CD4-positive, alpha-beta T cell treated with Interleukin-12 subunit alpha and Interleukin-12 subunit beta, for 1 hour (primary cell): ENCODE measurements around the gene NHEJ1.

Experiments
- DNase-seq: peaks from one replicate; pipeline ENCODE4 v3.0.0-alpha.2; 2020

The NHEJ1 gene

GRCh38 chr2:219056896-219057708 lies 103.5 kb downstream of the NHEJ1 start:
- DNase-seq: no peak

GRCh38 chr2:219056176-219056895 lies 104.3 kb downstream of the NHEJ1 start:
- no peak for DNase-seq

GRCh38 chr2:219054956-219055903 lies 105.4 kb downstream of the NHEJ1 start:
- no peak for DNase-seq

GRCh38 chr2:219049282-219049681 lies 111.3 kb downstream of the NHEJ1 start:
- no peak for DNase-seq

GRCh38 chr2:219045937-219046550 lies 114.6 kb downstream of the NHEJ1 start:
- DNase-seq: no peak

- DNase-seq: no peak
Observed at GRCh38 chr2:219042750-219043149, 117.9 kb downstream of the NHEJ1 start.

- DNase-seq: no peak
Observed at GRCh38 chr2:219042157-219042556, 118.5 kb downstream of the NHEJ1 start.

GRCh38 chr2:219041252-219041651 lies 119.4 kb downstream of the NHEJ1 start, which contains the start of gene CFAP65:
Gene CFAP65 (minus strand): TSS chr2:219041516. CDS start chr2:219039048, 2,468 bp downstream.
- peak; percentile 25 for DNase-seq

- no peak for DNase-seq
Observed at GRCh38 chr2:219038600-219038999, 122.0 kb downstream of the NHEJ1 start.

- DNase-seq: no peak
Observed at GRCh38 chr2:219037783-219038499, 122.7 kb downstream of the NHEJ1 start.

- DNase-seq: no peak
Observed at GRCh38 chr2:219035942-219036341, 124.7 kb downstream of the NHEJ1 start.

- DNase-seq: no peak
Observed at GRCh38 chr2:219034823-219035222, 125.8 kb downstream of the NHEJ1 start.

- no peak for DNase-seq
Observed at GRCh38 chr2:219032051-219032745, 128.4 kb downstream of the NHEJ1 start.

- DNase-seq: no peak
Observed at GRCh38 chr2:219031005-219031738, 129.4 kb downstream of the NHEJ1 start.

- DNase-seq: no peak
Observed at GRCh38 chr2:219030177-219030940, 130.3 kb downstream of the NHEJ1 start.

GRCh38 chr2:219029829-219030165 lies 130.8 kb downstream of the NHEJ1 start:
- peak; percentile 75 for DNase-seq

GRCh38 chr2:219028996-219029828 lies 131.4 kb downstream of the NHEJ1 start:
- DNase-seq: no peak

GRCh38 chr2:219028141-219028540 lies 132.5 kb downstream of the NHEJ1 start:
- no peak for DNase-seq
